Stimulated activated CD4-positive, alpha-beta T cell treated with anti-CD3 and anti-CD28 coated beads, Interleukin-1b, Interleukin-23, amount 100 ng/mL, for 48 hours (primary cell): ENCODE results near the gene LIPT2.
A peak's percentile ranks its signal among the peaks of the same experiment; 100 is the strongest.

ENCODE experiments used
- DNase-seq: peaks from one replicate; pipeline ENCODE4 v3.0.0-alpha.2; 2020

LIPT2 gene

GRCh38 chr11:74463216-74463615 lies 30.3 kb downstream of the LIPT2 start:
- DNase-seq: no peak

- no peak for DNase-seq
Observed at GRCh38 chr11:74462631-74463030, 30.9 kb downstream of the LIPT2 start.

GRCh38 chr11:74462009-74462408 lies 31.5 kb downstream of the LIPT2 start:
- no peak for DNase-seq

GRCh38 chr11:74460481-74461154 lies 32.9 kb downstream of the LIPT2 start:
- no peak for DNase-seq

- no peak for DNase-seq
Observed at GRCh38 chr11:74460065-74460464, 33.5 kb downstream of the LIPT2 start.

- DNase-seq: no peak
Observed at GRCh38 chr11:74459584-74459983, 33.9 kb downstream of the LIPT2 start.

- DNase-seq: no peak
Observed at GRCh38 chr11:74457356-74457755, 36.2 kb downstream of the LIPT2 start.

- DNase-seq: peak; percentile 55
Observed at GRCh38 chr11:74453373-74453975, 40.0 kb downstream of the LIPT2 start.

- DNase-seq: no peak
Observed at GRCh38 chr11:74452366-74452765, 41.2 kb downstream of the LIPT2 start.

GRCh38 chr11:74450318-74450717 lies 43.2 kb downstream of the LIPT2 start:
- no peak for DNase-seq

GRCh38 chr11:74449369-74449931 lies 44.1 kb downstream of the LIPT2 start:
- peak; percentile 26 for DNase-seq

GRCh38 chr11:74447720-74448119 lies 45.8 kb downstream of the LIPT2 start:
- DNase-seq: no peak

- no peak for DNase-seq
Observed at GRCh38 chr11:74446532-74446938, 47.0 kb downstream of the LIPT2 start.

- no peak for DNase-seq
Observed at GRCh38 chr11:74444173-74444826, 49.2 kb downstream of the LIPT2 start.

- no peak for DNase-seq
Observed at GRCh38 chr11:74443071-74443864, 50.3 kb downstream of the LIPT2 start.

GRCh38 chr11:74442636-74443035 lies 50.9 kb downstream of the LIPT2 start:
- no peak for DNase-seq
